Keratinocyte (primary cell): ENCODE results near the gene RABL3.

Source experiments
- EZH2 ChIP-seq: IDR thresholded peaks from one replicate; pipeline ENCODE4 v1.6.1; 2012; ENCODE audit warnings: inconsistent platforms, mild to moderate bottlenecking, low read length, moderate library complexity
- TF ChIP-seq, protein P1 (sequence below), 3 experiments: IDR thresholded peaks in 1 of 3; conservative IDR thresholded peaks in 1 of 3; optimal IDR thresholded peaks in 1 of 3; 2 replicates in 2 of 3; 3 replicates in 1 of 3; pipeline versions ENCODE3 to v1.5.1; 2011; ENCODE audit warnings: low read length in 3 of 3, mild to moderate bottlenecking in 3 of 3, moderate library complexity in 2 of 3, control low read depth in 1 of 3, inconsistent platforms in 1 of 3; ENCODE audit not compliant: insufficient read depth in 2 of 3; ENCODE audit errors: extremely low read depth in 1 of 3

DNA sequence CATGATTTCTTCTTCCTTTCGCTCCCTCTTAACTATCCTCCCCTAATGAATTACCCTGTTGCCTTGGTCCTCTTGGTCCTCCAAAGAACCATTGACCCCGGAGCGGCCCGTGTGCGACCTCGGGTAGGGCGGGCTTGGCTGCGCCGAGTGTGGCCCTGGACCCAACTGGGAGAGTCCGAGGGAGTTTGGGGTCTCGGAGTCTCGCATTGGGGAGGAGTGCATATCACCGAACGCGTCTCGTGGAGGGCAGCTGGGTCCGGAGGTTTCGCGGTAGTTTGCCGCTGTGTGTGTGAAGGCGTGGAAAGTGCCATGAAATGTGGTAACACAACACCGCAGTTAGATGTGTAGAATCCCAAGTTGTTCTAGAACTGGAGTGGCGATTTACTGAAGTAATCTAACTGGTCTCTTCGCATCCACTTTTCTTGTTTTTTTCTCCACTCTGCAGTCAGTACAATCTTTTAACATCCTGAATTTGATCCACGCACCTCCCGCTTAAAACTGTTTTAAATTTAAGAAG, 591 bp upstream of the RABL3 start:
- TF ChIP-seq EZH2, result no peak
- TF ChIP-seq, protein P1, sequence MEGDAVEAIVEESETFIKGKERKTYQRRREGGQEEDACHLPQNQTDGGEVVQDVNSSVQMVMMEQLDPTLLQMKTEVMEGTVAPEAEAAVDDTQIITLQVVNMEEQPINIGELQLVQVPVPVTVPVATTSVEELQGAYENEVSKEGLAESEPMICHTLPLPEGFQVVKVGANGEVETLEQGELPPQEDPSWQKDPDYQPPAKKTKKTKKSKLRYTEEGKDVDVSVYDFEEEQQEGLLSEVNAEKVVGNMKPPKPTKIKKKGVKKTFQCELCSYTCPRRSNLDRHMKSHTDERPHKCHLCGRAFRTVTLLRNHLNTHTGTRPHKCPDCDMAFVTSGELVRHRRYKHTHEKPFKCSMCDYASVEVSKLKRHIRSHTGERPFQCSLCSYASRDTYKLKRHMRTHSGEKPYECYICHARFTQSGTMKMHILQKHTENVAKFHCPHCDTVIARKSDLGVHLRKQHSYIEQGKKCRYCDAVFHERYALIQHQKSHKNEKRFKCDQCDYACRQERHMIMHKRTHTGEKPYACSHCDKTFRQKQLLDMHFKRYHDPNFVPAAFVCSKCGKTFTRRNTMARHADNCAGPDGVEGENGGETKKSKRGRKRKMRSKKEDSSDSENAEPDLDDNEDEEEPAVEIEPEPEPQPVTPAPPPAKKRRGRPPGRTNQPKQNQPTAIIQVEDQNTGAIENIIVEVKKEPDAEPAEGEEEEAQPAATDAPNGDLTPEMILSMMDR (optimal IDR thresholded peaks at IDR 0.05 in 1 of 3, IDR thresholded peaks at IDR 0.05 in 1 of 3, conservative IDR thresholded peaks at IDR 0.05 in 1 of 3; ENCODE audit: extremely low read depth in 1 of 3, insufficient read depth in 2 of 3, low read length in 3 of 3), result no peak
